ENCODE results near the gene PAXIP1. TPM values are rescaled to one million over a fixed set of nuclear protein-coding genes. Genes with fewer than 3 reads are reported as not detected.

Gene PAXIP1
- total RNA-seq, 1 donor from 2014 or later: 34.5 TPM

DNA sequence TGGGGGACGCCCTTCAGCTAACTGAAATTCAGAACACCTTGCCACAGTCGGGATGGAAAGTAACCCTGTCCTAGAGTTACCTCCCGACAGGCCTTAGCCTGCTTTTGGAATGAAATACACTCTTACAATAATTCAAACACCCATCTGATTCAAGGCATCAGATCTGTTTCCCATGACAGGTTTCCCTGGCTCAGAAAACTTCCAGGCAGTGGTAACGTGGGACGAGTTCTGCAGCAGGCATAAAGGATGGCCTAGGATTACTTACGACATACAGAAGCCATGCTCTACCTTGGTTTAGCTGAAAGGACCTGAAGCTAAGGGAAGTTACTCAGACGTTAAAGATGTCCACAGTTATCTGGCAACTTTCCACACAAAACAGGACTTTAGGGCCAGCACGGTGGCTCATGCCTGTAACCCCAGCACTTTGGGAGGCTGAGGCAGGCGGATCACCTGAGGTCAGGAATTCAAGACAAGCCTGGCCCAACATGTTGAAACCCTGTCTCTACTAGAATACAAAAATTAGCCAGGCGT is 5.0 kb downstream of the PAXIP1 start:
- intact Hi-C loops (cut with micrococcal nuclease): no loop called here

DNA sequence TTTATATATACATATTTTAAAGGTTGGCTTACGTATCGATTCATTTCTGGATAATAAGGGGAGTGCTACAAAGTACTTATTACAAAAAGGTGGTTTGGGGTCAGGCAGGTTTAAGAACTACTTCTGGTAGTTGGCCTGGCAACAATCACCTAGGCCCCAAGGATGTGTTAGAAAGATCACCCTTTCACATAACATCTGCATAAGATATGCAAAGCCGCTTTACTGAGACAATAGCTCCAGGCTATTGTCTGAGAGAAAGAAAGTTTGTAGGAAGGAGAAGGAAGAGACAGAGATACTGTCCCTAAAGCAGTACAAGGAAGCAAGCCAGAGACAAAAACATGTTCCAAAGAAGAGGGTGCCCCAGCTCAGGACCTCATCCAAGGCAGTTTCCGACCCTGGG is 6.2 kb downstream of the PAXIP1 start:
- intact Hi-C loops (cut with micrococcal nuclease): no loop called here

DNA sequence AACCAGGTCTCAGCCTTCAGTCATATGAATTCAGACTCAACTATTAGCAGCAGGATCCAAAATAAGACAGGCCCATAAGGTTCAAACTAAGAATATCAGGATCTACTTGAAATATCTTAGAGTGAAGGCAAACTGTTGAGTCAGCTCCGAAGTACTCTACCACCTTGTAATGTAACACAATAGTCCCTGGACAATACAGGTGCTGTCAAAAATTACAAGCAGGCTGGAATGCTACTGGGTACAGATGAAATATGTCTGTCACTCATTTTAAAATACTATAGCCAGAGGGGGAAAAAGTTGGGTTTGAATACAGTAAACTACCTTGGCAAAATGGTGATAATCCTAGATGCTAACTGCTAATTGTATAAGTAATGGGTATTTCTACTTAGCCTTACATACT is 6.8 kb downstream of the PAXIP1 start:
- intact Hi-C loops (cut with micrococcal nuclease): no loop called here

- intact Hi-C loops (cut with micrococcal nuclease): no loop called here
These were observed 7.9 kb downstream of the PAXIP1 start for GRCh38 chr7:154994996-154995395.

GRCh38 chr7:154990964-154991540 is 11.9 kb downstream of the PAXIP1 start:
- intact Hi-C loops (cut with micrococcal nuclease): no loop called here

GRCh38 chr7:154987571-154987970 is 15.4 kb downstream of the PAXIP1 start:
- intact Hi-C loops (cut with micrococcal nuclease): no loop called here

- intact Hi-C loops (cut with micrococcal nuclease): no loop called here
These were observed 16.6 kb downstream of the PAXIP1 start for GRCh38 chr7:154986200-154986945.

GRCh38 chr7:154985230-154985629 is 17.7 kb downstream of the PAXIP1 start:
- intact Hi-C loops (cut with micrococcal nuclease): no loop called here

GRCh38 chr7:154984601-154985188 is 18.2 kb downstream of the PAXIP1 start:
- intact Hi-C loops (cut with micrococcal nuclease): no loop called here

DNA sequence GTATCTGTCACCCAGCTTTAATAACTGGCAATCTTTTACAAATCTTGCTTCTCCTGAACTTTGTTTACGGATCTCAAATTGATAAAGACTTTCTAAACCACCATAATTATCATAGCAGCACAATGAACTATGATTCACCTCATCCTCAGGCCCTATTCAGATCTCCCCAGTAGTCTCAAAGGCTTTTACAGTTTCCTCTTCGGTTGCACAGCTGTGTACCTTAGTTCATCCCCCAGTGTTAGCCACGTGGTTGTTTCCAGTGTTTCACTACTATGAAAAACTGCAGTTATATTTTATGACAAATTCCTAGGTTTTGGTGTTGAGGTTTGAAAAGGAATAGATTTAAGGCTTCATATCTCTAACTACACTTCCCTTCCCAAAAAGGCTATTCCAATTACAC is 24.9 kb downstream of the PAXIP1 start:
- intact Hi-C loops (cut with micrococcal nuclease): no loop called here

- intact Hi-C loops (cut with micrococcal nuclease): no loop called here
These were observed 25.7 kb downstream of the PAXIP1 start for GRCh38 chr7:154977250-154977649.

GRCh38 chr7:154976844-154977243 is 26.1 kb downstream of the PAXIP1 start:
- intact Hi-C loops (cut with micrococcal nuclease): no loop called here

DNA sequence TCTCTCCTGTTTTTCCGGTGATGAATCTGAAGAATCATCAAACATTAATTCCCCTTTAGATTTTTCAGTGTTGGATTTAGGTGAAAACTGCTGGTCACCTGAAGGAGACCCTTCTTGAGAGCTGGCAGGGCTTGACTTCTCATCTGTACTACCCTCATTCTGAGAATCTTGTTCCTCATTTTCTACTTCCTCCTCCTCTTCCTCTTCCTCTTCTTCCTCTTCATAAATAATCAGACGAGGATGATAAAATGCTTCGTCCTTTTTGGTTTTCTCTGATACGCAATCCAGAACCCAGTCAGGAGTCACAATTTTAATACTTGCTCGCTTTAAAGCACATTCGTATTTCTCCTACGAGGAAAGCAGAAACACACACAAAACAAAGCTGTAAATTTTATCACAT is 26.9 kb downstream of the PAXIP1 start:
- intact Hi-C loops (cut with micrococcal nuclease): no loop called here

DNA sequence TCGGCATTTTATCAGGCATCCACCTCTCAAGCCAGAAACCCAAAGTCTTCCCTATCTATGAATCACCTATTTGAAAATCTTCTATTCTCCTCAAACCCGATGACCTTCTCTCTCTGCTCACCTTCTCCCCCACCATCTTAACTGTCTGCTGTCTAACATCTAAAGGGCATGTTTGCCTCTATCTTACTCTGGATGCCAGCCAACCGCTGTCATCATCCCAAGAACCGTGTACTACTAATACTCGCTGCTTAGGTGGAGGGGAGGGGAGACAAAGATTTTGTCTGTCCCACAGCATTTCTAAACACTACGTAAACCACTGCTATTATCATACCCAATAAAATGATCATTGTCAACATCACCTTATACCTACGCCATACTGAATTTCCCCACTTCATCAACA is 29.5 kb downstream of the PAXIP1 start:
- intact Hi-C loops (cut with micrococcal nuclease): no loop called here

- intact Hi-C loops (cut with micrococcal nuclease): no loop called here
These were observed 34.5 kb downstream of the PAXIP1 start for GRCh38 chr7:154968336-154969001.

DNA sequence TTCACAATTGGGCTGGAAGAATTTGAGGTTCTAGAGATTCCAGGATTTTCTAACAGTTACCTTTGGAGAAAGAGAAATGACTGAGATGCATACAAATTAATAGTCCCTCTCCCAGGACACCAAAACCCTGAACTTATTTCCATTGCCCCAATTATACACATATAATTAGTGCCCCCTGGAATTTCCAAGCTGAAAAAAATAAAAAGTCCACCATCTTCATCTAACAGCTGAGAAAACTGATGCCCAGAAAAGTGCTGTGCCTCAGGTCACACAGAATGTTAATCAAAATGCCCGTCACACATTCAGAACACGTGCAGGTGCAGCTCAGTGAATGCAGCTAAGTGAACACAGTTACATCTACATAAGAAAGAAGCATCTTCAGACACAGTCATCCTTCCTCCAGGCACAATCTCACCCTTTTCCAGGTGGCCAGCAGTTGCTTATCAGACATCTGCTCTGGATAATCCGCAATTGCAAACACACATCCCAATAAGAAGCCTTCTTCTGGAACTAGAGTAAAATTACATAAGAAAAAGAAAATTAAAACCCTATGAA is 35.4 kb downstream of the PAXIP1 start:
- intact Hi-C loops (cut with micrococcal nuclease): no loop called here

GRCh38 chr7:154965014-154965413 is 37.9 kb downstream of the PAXIP1 start:
- intact Hi-C loops (cut with micrococcal nuclease): no loop called here

DNA sequence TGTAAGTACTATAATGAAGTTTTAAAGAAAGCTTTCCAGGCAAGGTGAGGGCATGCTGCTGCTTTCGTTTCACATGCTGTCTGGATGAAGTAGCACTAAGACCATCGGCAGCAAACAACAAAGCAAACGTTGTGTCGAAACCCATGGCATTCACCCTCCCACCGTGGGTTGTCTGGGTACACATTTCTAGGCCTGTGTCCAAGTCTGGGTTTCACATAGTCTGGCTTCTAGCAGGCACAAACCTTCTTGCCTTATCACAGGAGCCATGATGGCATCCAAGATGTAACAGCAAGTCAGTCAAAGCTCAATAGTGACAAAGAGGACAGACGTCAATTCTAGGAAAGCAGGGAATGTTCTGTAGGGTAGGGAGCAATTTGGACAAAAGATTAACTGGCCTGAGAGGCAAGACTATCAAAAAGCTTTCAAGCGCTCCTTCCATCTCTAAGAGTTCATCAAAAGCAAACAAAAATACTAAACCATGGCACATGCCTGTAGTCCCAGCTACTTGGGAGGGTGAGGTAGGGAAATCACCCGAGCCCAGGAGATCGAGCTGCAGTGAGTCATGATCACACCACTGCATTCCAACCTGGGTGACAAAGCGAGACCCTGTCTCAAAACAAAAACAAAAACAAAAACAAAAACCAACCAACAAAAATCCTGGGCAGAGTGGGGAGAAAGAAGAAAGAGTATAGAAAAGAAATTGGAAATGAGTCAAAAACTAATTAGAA is 42.7 kb downstream of the PAXIP1 start:
- intact Hi-C loops (cut with micrococcal nuclease): no loop called here

- intact Hi-C loops (cut with micrococcal nuclease): no loop called here
These were observed 46.5 kb downstream of the PAXIP1 start for GRCh38 chr7:154956427-154956826.

GRCh38 chr7:154953006-154953684 is 49.8 kb downstream of the PAXIP1 start:
- intact Hi-C loops (cut with micrococcal nuclease): loop anchor here (1.0 to 5.0 kb wide), 2 partner anchors 25 to 41 kb away; no protein-coding TSS in a partner anchor

Measured in T-helper 2 cell treated with Interferon-gamma antibody and Interleukin-4, amounts not matched to agents 100 ng/mL and 5 ng/mL, for 36 hours (primary cell).